Liver (tissue), 9 donors: Measurements from ENCODE around the gene FAM43B. TPM values are rescaled to one million over a fixed set of nuclear protein-coding genes. Genes with fewer than 3 reads are reported as not detected.
A peak's percentile ranks its signal among the peaks of the same experiment; 100 is the strongest.

Experiments
- DNase-seq: peaks from one replicate; pipeline ENCODE4 v3.0.0-alpha.2; 2017; ENCODE audit warnings: low spot score
- H3K27ac ChIP-seq, 2 donors: one replicate each; pipeline ENCODE4 v1.7.0; 2013; ENCODE audit warnings: inconsistent platforms in 2 of 2, low read length in 2 of 2, control low read depth in 1 of 2, low read depth in 1 of 2, mild to moderate bottlenecking in 1 of 2
- H3K27me3 ChIP-seq, 4 donors: one replicate each; pipeline versions ENCODE4 v1.6.1 to v1.7.0; 2013; ENCODE audit warnings: low read length in 3 of 4, inconsistent platforms in 1 of 4, mild to moderate bottlenecking in 1 of 4, moderate library complexity in 1 of 4; ENCODE audit not compliant: control insufficient read depth in 4 of 4, insufficient read depth in 4 of 4
- H3K36me3 ChIP-seq, 4 donors: one replicate each; pipeline versions ENCODE4 v1.6.1 to v1.7.0; 2013; ENCODE audit warnings: low read length in 3 of 4, mild to moderate bottlenecking in 3 of 4, low read depth in 1 of 4, moderate library complexity in 1 of 4; ENCODE audit not compliant: control insufficient read depth in 4 of 4, insufficient read depth in 3 of 4
- H3K4me1 ChIP-seq, 4 donors: one replicate each; pipeline versions ENCODE4 v1.6.1 to v1.7.0; 2013; ENCODE audit warnings: low read length in 3 of 4, mild to moderate bottlenecking in 3 of 4, moderate library complexity in 1 of 4; ENCODE audit not compliant: control insufficient read depth in 4 of 4, insufficient read depth in 4 of 4
- H3K4me3 ChIP-seq, 3 donors: one replicate each; pipeline versions ENCODE4 v1.6.1 to v1.7.0; 2013; ENCODE audit warnings: low read length in 3 of 3, control low read depth in 1 of 3, low read depth in 1 of 3, mild to moderate bottlenecking in 1 of 3
- H3K9ac ChIP-seq, 2 donors: one replicate each; pipeline ENCODE4 v1.7.0; 2013; ENCODE audit warnings: low read length in 2 of 2, mild to moderate bottlenecking in 2 of 2, moderate library complexity in 2 of 2, control low read depth in 1 of 2, low read depth in 1 of 2
- H3K9me3 ChIP-seq, 4 donors: one replicate each; pipeline versions ENCODE4 v1.6.1 to v1.7.0; 2013; ENCODE audit warnings: low read length in 3 of 4; ENCODE audit not compliant: control insufficient read depth in 4 of 4
- ATF3 ChIP-seq: IDR thresholded peaks from 2 replicates; pipeline ENCODE4 v1.6.1; 2016; ENCODE audit warnings: antibody characterized with exemption
- CTCF ChIP-seq: fragments of 150-350 bp; IDR thresholded peaks from 2 replicates; pipeline ENCODE4 v1.5.1; 2017; ENCODE audit warnings: improper control_type of control experiment, low read depth, low read length; ENCODE audit not compliant: missing input control
- EGR1 ChIP-seq, 2 donors: IDR thresholded peaks; 2 replicates each; pipeline ENCODE4 v1.6.1; 2016 to 2018; ENCODE audit warnings: antibody characterized with exemption in 2 of 2, low read depth in 2 of 2
- FOXA1 ChIP-seq: IDR thresholded peaks from 2 replicates; pipeline ENCODE4 v1.6.1; 2016; ENCODE audit warnings: antibody characterized with exemption
- FOXA2 ChIP-seq: IDR thresholded peaks from 2 replicates; pipeline ENCODE4 v1.6.1; 2016; ENCODE audit warnings: antibody characterized with exemption
- GABPA ChIP-seq, 2 donors: IDR thresholded peaks in 1 of 2; conservative IDR thresholded peaks in 1 of 2; 2 replicates each; pipeline ENCODE4 v1.6.1; 2016; ENCODE audit warnings: antibody characterized with exemption in 2 of 2, mild to moderate bottlenecking in 1 of 2, moderate library complexity in 1 of 2
- HNF4A ChIP-seq, 2 donors: conservative IDR thresholded peaks; 2 replicates each; pipeline ENCODE4 v1.6.1; 2016; ENCODE audit warnings: antibody characterized with exemption in 2 of 2, mild to moderate bottlenecking in 2 of 2
- HNF4G ChIP-seq: IDR thresholded peaks from 2 replicates; pipeline ENCODE4 v1.6.1; 2016; ENCODE audit warnings: antibody characterized with exemption
- JUND ChIP-seq, 2 donors: IDR thresholded peaks; 2 replicates each; pipeline ENCODE4 v1.6.1; 2016; ENCODE audit warnings: antibody characterized with exemption in 2 of 2
- MAX ChIP-seq: IDR thresholded peaks from 2 replicates; pipeline ENCODE4 v1.6.1; 2016; ENCODE audit warnings: antibody characterized with exemption
- NR2F2 ChIP-seq: IDR thresholded peaks from 2 replicates; pipeline ENCODE4 v1.6.1; 2016; ENCODE audit warnings: antibody characterized with exemption
- RAD21 ChIP-seq, 2 donors: IDR thresholded peaks; 2 replicates each; pipeline ENCODE4 v1.6.1; 2016; ENCODE audit warnings: antibody characterized with exemption in 2 of 2, mild to moderate bottlenecking in 2 of 2
- REST ChIP-seq: IDR thresholded peaks from 2 replicates; pipeline ENCODE4 v1.6.1; 2016; ENCODE audit warnings: antibody characterized with exemption, mild to moderate bottlenecking
- RXRA ChIP-seq, 2 donors: IDR thresholded peaks; 2 replicates each; pipeline ENCODE4 v1.6.1; 2017 to 2018; ENCODE audit warnings: antibody characterized with exemption in 2 of 2, mild to moderate bottlenecking in 1 of 2
- SP1 ChIP-seq: IDR thresholded peaks from 2 replicates; pipeline ENCODE4 v1.6.1; 2018; ENCODE audit warnings: antibody characterized with exemption, mild to moderate bottlenecking
- TAF1 ChIP-seq: conservative IDR thresholded peaks from 2 replicates; pipeline ENCODE4 v1.6.1; 2016; ENCODE audit warnings: antibody characterized with exemption, mild to moderate bottlenecking
- YY1 ChIP-seq: IDR thresholded peaks from 2 replicates; pipeline ENCODE4 v1.6.1; 2016; ENCODE audit warnings: antibody characterized with exemption, mild to moderate bottlenecking
- ZBTB33 ChIP-seq: IDR thresholded peaks from 2 replicates; pipeline ENCODE4 v1.6.1; 2016; ENCODE audit warnings: antibody characterized with exemption
- WGBS: extraction: QIAGEN DNeasy Blood & Tissue Kit; methylation state at CpG from one replicate; pipeline ENCODE4 v1.1.7; 2013; 5-methylcytosine and 5-hydroxymethylcytosine counted together
- polyA plus RNA-seq, 2 donors: library from polyadenylated mRNA; stranded (reverse) in 1 of 2; unstranded in 1 of 2; fragments of 200-250 nt in 1 of 2; fragments of >200 nt in 1 of 2; fragmentation: Nextera tagmentation in 1 of 2; extraction: Ambion mirVana in 1 of 2; gene quantifications; one replicate each; pipeline versions ENCODE4 v1.2.1 to v1.2.3, GENCODE V29; 2013 to 2015
- total RNA-seq, 2 donors: library from RNA; depleted of rRNA; stranded (reverse); fragments of >200 nt; gene quantifications; one replicate each; pipeline ENCODE4 v1.2.3, GENCODE V29; 2014
- donor health status: healthy.
- donor health status: healthy.
- donor health status: healthy.
- donor health status: healthy.
- donor health status: healthy.

FAM43B gene
- total and polyA plus RNA-seq, 4 donors: 0.06 to 0.09 (median 0.07) TPM

GRCh38 chr1:20575541-20576336 lies 23.4 kb downstream of the FAM43B start:
- Histone ChIP-seq H3K4me1 (no peaks in the 10 kb centered on the region), H3K4me3 (no peak overlapping the region), H3K9ac (no peak overlapping the region), H3K9me3 (no peaks in the 10 kb centered on the region), H3K27me3 (no peaks in the 10 kb centered on the region), H3K27ac (no peak overlapping the region), H3K36me3 (no peaks in the 10 kb centered on the region)
- no peak for TF ChIP-seq SP1
- TF ChIP-seq RAD21 (IDR thresholded peaks at IDR 0.05): peak in 1 of 2 donors; percentile 2
- WGBS: 68% methylated on average over 10 of the region's 10 CpGs
- DNase-seq: no peak

GRCh38 chr1:20578062-20578461 lies 25.7 kb downstream of the FAM43B start:
- Histone ChIP-seq H3K9ac (no peak overlapping the region), H3K9me3 (no peaks in the 10 kb centered on the region), H3K36me3 (no peaks in the 10 kb centered on the region), H3K27me3 (no peaks in the 10 kb centered on the region), H3K27ac (no peak overlapping the region), H3K4me1 (no peaks in the 10 kb centered on the region), H3K4me3 (no peak overlapping the region)
- DNase-seq: no peak
- TF ChIP-seq EGR1 (IDR thresholded peaks at IDR 0.05; ENCODE audit: low read depth in 2 of 2) (no peak), HNF4G (no peak), JUND (IDR thresholded peaks at IDR 0.05) (no peak), ZBTB33 (no peak), CTCF (no peak), YY1 (no peak), NR2F2 (no peak), REST (no peak), SP1 (no peak), HNF4A (conservative IDR thresholded peaks at IDR 0.05) (no peak), RAD21 (IDR thresholded peaks at IDR 0.05) (no peak), MAX (no peak), TAF1 (no peak), RXRA (IDR thresholded peaks at IDR 0.05) (no peak), FOXA1 (no peak), GABPA (IDR thresholded peaks at IDR 0.05 in 1 of 2, conservative IDR thresholded peaks at IDR 0.05 in 1 of 2) (no peak), ATF3 (no peak), FOXA2 (no peak)
- 84% methylated on average over 3 of the region's 3 CpGs for WGBS
